ENCODE results near the gene SIX5.

SIX5 gene

DNA sequence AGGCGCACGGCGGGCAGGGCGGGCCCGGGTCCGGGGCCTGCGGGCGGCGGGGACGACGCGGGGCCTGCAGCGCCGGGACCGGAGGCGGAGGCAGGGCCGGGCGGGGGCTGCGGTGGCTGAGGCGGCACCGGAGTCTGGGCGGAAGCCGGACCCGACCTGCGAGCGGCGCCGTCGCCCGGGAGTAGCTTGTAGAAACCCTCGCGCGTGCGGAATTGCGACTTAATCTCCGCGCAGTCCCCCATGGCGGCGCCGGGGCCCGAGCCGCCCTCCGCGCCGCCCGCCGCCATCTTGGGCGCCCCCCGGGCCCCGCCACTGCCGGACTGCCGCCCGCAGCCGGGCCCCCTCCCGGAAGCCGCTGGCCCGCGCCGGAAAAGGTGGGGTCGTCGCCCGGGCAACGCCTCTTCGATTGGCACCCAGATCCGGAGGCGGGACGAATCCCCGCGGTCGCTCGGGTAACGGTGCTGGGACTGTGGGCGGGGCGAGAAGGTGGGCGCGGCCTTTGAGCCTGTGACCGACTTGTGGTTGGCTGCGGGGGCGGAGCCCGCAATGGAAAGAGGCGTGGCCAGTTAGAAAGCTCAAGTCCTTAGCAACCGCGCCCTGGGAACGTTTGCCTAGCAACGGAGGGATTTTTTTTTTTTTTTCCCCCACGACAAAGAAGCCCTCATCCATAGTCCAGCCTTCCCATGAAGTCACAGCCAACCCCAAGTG lies 23.6 kb upstream of the SIX5 start, which contains the start of gene DMWD:
Gene DMWD (minus strand): TSS at position 376 of the 708 bp plus-strand sequence. CDS start 89 bp downstream, at position 287.
- DNase-seq = peak; percentile 99

DNA sequence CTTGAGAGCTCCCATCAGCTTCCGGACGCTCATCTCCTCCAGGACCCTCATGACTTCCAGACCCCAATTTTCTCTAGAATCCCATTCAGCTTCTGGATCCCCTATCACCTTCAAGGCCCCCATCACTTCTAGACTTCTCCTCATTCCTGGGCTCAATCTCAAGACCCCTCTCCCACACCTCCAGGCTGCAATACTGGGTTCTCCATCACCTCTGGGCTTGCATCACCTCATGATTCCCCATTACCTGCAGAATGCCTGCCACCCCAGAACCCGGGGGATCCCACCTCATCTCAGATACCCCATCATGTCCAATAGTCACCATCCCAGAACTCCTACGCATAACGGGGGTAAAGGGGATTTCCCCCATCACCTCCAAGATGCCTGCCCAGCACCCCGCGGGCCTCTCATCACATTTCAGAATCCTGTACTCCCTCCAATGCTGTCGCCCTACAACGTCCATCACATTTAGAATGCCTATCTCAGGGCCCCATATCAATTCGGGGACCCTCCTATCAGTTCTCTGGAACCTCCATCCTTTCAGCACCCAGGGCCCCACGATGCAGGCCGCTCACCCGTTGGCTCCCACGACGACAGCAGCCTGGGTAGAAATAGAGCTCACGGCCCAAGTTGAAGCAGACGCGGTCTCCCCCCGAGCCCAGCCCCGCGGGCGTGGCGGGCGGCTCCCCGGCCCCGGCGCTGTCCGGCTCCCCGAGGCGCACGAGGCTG lies 22.9 kb upstream of the SIX5 start:
- no peak for DNase-seq

DNA sequence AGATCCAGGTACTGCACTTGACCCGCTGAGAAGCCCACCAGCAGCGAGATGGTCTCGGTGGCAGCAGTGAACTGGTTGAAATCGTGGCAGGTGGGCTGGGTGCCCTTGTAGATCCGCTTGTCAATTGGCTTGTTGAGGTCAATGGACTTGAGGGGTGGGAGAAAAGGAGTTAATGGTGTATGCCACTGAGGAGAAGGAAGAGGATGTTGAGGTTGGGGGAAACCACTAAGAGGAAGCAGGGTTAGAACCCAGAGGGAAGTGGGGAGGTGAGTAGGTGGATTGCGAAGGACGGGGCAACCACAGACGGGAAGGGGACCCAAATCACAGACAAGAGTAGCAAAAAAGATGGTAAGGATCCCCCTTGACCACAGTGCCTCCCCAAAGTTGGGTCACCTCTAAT lies 21.9 kb upstream of the SIX5 start:
- DNase-seq = peak; percentile 97

DNA sequence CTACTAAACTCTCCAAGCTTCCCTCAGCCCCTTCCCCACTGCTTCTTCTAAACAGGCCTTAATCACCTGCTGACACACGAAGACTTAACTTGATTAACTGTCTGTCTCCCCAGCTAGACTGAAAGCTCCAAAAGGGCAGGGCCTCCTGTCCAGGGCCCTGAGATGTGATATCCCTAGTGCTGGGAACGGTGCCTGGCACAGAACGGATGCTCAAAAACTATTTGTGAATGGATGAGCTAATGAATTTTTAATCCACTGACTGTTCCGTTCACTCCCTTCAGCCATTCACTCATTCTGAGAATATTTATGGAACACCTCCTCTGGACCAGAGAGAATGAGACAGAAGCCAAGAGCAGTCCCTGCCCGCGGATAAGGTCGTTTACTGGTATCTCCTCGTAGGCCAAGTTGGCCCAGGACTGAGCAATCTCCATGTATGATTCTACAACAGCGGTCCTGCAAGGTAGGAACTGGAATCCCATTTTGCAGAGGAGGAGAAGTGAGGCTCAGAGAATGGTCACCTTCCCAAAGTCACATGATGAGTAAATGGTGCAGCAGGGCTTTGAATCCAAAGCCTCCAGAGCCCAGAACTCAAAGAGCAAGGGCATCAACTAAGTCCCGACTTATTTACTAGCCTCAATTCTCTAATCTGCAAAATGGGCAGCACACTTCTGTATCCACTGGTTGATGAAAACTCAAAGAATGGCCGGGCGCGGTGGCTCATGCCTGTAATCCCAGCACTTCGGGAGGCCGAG lies 20.2 kb upstream of the SIX5 start:
- DNase-seq = no peak

DNA sequence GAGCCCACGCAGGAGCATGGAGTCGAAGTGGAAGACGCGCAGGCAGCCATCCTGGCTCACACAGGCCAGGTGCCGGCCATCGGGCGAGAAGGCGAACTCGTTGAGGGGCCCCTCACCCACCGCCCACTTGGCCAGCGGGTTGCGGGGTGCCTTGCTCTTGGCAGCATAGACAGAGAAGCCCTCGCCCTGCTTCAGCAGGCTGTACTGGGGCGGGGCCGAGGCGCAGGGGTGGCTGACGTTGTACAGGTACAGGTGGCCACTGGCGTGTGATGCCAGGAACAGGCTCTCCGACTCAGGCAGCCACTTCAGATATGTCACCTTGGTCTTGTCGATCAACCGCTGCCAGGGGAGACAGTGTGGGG lies 17.5 kb upstream of the SIX5 start:
- DNase-seq = no peak

DNA sequence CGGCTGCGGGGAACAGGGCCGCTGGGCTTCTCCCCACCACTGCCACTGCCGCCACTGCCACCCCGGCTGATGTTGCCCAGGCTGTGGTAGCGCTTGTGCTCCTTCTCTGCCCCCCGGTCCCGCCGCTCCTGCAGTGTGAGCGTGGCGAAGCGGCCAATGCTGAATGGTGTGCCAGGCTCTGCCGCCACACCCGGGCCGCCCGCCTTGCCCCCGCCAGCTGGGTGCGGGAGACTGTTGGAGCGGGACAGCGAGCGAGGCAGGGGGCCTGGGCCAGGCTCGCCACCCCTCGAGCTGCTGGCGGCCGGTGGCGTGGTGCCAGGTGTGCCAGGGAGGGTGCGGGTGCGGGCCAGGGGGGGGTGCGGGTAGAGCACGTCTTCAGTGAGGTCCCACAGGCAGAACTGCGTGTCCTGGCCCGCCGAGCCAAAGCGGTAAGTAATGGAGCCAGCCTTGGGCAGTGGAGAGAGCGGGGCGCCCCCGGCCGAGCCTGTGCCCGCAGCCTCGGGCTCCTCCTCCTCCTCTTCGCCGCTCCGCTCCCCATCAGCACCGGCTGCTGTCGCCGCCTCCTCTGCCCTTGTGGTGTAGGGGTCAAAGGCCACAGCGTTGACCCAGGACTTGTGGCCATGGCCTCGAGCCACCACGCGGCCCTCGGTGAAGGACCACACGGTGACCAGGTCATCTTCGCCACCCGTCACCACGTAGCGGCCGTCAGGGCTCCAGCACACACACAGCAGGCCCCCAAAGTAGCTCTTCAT lies 16.9 kb upstream of the SIX5 start:
- no peak for DNase-seq

DNA sequence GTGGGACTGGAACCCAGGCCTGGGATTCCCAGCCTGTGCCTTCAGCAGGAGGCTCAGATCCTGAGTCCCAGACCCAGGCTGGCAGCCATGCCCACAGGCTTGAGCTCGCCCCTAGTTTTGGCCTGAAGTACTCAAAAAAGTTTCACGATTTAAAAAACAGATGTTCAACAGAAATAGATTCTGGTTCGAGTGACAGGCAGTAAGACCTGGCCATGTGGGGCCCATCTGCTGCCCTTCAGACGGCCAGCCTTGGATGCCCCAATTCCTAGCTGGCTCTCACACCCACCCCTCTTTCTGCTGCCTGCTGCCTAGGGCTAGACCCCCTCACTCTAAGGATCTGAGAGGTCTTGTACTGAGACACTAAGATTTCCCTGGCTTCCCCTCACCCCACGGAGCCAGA lies 16.0 kb upstream of the SIX5 start:
- DNase-seq = no peak

DNA sequence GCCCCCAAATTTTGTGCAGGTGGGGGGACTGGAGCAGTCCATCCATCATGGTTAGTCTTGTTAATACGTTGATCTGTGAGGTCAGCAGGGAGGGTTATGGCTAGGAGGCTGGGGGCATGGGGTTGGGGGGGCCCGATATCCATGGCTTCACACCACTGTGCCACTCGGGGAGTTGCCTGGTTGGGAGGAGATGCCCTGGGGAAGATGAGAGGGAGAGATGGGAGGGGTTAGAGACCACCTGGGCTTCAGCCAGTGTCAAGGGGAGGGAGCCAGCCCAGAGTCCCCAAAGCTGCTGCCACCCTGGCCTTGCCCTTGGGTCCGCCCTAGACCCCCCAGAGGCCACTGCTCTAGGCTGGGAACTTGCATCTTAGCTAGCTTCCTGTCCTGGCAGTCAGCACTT lies 15.0 kb upstream of the SIX5 start:
- no peak for DNase-seq

DNA sequence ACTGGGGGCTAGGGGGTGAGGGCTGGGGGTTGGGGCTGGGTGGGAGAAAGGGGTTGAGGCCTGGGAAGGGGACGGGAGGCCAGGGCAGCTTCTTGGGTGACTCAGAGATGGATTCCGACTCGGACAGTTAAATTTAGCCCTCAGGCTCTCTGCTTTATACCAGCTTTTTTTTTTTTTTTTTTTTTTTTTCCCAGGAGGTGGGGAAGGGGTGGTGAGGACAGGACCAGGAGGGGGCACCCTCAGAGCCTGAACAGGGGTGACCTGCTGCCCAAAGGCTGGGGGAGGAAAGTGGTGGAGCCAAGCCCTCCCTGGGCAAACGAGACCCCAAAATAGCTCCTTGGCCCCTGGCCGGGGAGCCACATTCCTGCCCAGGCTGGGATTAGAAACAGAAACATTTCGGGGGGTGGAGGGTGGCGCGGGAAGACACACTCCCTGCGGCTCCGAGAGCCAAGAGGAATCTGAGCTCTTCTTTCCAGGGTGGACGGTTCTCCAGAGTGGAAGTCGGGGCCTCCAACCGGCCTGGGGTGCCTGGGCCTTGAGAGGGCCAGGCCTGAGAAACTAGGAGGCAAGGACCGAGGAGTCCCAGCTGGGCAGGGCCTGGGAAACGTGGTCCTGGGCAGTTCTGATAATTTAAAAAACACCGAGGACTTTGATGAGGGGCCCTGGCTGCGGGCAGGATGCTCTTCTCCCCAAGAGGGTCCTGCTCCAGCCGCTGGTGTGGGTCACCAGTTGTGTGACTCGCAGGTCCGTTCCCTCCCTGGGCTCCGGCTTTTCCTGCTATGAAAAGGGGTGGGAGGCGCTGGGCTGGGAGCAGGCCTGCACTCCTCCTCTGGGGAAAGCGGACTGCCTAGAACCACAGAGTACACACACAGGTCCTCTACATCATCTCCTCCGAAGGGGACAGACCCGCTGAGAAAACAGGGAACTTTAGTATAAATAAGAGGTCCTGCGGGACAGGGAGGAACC lies 14.1 kb upstream of the SIX5 start:
- DNase-seq = no peak

DNA sequence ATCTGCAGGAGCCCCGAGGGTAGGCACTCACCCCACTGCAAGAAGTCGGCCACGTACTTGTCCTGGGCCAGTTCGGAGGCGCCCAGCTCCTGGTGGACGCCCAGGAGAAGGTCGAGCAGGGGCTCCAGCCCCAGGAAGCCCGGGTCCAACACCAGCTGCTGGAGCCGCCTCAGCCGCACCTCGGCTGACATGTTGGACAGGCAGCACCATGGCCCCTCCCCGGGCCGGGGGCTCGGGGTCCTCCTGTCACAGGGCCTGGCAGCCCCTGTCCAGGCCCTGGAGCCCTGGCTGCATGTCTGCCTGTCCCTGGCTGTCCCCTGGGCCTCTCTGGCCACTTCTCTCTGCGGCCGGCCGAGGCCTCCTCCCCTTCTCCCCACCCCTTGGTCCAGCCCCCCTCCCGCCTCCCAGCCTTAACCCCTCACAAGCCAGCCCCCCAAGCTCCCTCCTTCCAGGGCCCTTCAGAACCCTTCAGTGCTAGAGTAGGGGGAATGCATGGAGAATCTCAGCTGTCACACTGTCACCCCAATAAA lies 13.2 kb upstream of the SIX5 start, which contains the start of gene DMPK:
Gene DMPK (minus strand): TSS at position 329 of the 530 bp plus-strand sequence. CDS start 138 bp downstream, at position 191.
- no peak for DNase-seq

DNA sequence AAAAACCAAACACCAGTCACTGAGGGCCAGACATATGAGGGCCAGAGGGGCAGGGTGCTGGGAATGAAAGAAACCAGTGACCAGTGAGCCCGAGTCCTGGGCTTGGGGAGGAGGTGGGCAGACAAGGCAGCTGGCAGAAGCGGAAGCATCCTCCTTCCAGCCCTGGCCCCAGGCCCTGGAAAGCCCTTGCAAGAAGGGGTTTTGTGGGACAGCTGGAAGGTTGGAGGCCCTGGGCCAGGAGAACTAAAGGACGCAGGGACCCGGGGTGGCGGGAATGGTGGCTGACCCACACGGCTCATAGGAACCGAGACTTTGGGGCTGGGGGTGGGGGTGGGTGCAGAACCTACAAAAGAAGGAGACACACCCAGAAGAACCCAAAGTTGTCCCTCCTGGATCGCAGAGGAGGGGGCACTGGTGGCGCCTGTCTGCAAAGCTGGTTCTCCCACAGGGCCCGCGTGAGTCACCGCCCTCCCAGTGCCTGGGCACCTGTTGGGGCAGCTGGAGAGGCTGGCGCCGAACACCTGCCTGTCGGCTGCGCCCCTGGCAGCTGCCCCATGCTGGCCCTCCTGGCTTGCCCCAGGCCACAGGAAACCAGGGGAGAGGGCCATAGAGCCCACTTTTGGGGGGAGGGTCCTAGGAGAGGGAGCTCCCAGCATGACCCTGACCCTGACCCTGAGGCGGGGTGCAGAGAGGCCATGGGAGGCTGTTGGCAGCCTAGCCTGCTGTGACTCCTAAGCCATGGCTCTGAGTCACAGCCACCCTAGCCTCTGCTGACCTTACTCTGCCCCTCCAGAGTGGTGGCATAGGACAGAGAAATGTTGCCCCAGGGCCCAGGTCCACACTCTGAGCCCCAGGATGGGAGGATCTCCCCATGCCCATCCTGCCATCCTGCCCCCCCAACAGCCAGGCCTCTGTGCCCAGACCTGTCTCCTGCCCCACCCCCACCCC lies 12.4 kb upstream of the SIX5 start:
- peak; percentile 52 for DNase-seq

DNA sequence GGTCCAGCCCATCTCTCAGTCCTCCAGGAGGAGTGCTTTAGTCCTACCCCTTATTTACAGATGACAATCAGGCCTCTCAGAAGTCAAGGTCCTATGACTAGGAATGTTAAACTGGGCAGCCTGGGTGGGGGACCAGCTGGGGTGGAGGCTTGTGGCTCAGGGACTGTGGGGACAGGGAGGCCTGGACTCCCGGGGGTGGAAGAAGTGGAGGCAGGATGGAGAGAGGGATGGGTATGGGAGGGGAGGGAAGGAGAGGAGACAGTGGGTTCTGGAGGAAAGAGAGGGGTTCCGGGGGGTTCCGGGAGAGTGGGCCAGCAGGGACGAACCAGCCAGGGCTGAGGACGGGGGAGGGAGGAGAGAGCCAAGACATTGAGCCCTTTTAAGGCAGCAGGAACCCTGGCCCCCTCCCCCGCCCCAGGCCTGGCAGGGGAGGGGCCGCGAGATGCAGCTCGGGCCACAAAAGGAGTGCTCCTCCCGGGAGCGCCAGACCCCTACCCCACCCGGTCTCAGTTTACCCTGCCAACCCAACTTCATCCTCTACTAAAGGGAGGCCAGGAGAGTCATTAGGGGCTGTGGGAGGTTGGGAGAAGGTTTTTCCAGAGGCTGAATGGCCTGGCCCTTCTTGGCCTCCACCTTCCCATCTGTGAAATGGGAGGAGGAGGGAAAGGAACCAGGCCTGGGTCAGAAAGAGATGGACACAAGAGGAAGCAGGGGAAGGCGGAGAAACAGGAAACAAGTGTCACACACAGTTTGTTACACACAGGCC lies 11.6 kb upstream of the SIX5 start:
- peak; percentile 39 for DNase-seq

DNA sequence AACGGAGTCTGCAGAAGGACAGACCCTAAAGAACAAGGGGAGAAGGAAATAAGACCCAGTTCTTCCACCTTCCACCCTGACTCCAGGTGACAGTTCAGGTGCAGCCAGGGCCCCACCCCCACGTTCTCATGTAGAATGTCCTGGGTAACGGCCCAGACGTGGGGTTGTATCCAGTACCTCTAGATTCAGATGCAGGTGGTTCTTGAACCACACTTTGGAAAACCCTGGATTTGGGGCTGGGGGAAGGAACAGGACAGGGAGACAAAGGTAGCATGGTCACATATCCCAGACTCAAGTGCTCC lies 11.0 kb upstream of the SIX5 start:
- no peak for DNase-seq

DNA sequence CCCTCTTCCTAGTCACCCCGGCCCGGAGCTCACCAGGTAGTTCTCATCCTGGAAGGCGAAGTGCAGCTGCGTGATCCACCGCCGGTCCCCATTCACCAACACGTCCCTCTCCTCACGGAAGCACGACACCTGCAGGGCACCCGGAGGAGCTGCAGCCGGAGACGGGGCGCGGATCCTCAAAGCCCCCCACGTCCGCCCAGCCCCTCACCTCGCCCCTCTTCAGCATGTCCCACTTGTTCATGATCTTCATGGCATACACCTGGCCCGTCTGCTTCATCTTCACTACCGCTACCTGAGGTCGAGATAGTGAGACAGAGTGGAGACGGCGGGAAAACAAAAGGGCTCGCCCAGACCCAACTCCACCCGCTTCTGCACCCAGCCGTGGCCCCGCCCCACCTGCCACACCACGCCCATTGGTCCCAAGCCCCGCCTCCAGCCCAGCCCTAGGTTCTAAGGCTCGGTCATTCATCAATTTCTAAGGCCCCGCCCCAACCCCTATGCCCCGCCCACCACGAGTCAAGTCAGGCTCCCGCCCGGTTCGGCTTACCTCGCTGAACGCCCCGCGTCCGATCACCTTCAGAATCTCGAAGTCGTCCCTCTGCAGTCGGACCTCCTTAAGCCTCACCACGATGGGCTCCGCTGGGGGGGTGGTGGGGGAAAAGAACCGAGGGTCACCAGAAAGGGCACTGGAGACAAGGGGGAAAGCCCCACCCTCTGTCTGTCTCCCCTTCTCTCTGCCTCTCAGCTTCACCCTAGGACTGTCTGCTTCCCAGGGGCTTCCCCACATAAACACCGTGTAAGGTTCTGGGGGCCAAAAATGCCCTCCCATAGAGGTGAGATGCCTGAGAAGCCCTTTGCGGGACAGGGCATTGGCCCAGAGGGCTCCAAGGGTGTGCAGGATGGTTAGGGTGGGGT lies 10.4 kb upstream of the SIX5 start:
- peak; percentile 81 for DNase-seq

DNA sequence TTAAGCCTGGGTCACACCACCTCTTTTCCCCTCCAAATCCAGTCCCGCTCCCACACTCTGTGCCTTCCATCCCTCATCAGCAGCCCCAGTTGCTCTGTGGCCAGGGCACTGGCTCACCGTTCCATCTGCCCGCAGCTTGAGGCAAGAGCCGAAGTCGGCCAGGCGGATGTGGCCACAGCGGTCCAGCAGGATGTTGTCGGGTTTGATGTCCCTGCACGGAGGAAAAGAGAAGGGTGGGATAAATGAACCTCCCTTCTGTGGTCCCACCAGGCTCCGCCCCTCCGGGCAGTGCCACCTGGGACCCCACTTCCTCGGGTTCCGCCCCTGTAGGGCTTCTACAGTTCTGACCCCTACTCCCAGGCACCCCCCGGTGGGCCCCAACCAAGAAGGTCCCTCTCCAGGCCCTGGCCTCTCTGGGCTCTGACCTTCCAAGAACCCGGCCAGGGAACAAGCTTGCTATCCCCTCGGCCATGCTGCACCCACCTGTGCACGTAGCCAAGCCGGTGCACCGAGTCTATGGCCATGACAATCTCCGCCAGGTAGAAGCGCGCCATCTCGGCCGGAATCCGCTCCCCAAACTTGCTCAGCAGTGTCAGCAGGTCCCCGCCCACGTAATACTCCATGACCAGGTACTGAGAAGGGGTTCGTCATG lies 9.1 kb upstream of the SIX5 start:
- DNase-seq = no peak

DNA sequence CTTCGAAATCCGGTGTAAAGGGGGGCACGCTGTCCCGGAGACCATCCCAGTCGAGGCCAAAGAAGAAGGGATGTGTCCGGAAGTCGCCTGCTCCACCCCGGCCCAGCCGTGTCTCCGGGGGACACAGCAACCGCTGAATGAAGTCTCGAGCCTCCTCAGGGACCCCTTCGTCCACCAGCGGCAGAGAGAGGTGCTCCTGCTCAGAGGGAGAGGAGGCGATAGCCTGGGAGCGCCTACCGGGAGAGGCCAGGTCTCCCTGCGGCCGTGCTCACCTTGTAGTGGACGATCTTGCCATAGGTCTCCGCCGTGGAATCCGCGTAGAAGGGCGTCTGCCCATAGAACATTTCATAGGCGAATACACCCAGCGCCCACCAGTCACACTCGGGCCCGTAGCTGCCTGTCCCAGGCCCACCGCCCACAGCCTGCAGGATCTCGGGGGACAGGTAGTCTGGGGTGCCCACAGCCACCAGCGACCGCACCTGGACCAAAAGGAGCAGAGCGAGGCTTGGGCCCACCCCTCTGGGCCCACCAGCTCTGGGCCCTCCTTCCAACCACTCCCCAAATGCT lies 8.4 kb upstream of the SIX5 start:
- no peak for DNase-seq

DNA sequence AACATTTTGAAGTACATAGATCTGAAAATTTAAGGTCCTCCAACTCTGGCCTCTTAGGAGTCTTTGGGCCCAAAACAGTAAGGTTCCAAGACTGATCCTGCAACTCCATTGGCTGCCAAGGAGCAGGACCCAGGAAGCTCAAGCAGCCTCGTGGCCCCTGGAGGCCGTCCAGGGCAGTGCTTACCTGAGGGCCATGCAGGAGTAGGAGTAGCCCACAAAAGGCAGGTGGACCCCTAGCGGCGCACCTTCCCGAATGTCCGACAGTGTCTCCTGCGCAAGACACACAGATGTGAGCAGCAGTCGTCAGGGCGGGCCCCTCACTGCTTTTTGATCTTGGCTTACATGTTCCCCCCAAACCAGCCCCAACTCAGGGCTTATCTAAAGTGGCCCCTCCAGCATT lies 5.7 kb upstream of the SIX5 start:
- no peak for DNase-seq

DNA sequence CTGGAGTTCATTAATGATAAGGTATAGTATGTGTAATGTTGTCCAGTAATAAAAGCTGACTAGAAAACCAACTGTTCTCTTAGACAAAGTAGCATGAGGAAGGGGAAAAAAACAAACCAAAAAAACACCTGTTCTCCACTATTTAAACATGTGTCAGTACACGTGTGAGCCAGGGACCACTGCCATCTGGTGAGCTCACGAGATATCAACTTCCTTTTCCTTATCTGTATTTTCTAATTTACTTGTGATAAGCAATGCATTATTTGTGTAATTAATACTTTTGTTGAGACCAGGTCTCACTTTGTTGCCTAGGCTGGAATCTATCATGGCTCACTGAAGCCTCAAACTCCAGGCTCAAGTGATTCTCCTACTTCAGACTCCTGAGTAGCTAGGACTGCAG lies 4.3 kb upstream of the SIX5 start:
- DNase-seq = no peak

Measured in MV-4-11 (cell line).